Gastroesophageal sphincter (tissue), 3 donors: Measurements from ENCODE around the gene RNF180.

Experiments
- CTCF ChIP-seq, 4 experiments: fragments of 200-600 bp in 2 of 4; fragments of 450-650 bp in 2 of 4; sonication (generic) in 1 of 4; IDR thresholded peaks; one replicate each; pipeline ENCODE4 v1.5.1; 2017 to 2019; ENCODE audit warnings: antibody characterized with exemption in 4 of 4, mild to moderate bottlenecking in 2 of 4, moderate library complexity in 2 of 4
- POLR2A ChIP-seq, 2 donors: fragments of 450-650 bp; IDR thresholded peaks; one replicate each; pipeline ENCODE4 v1.6.1; 2017; ENCODE audit warnings: antibody characterized with exemption in 2 of 2, mild to moderate bottlenecking in 2 of 2, moderate library complexity in 1 of 2

GRCh38 chr5:64149857-64150521, 15.7 kb upstream of the RNF180 start:
- TF ChIP-seq POLR2A (IDR thresholded peaks at IDR 0.05) (no peak), CTCF (IDR thresholded peaks at IDR 0.05) (no peak)
